H1 (cell line): ENCODE results near the gene NCK2. TPM values are rescaled to one million over a fixed set of nuclear protein-coding genes. Genes with fewer than 3 reads are reported as not detected.

Source experiments
- SAP30 ChIP-seq: fragments of 300-600 bp; sonication (generic); IDR thresholded peaks from 2 replicates; pipeline ENCODE4 v1.7.1; 2012; ENCODE audit warnings: low read length, moderate library complexity, mild to moderate bottlenecking, inconsistent platforms; ENCODE audit not compliant: insufficient read depth, insufficient replicate concordance
- polyA plus RNA-seq, 7 experiments: library from polyadenylated mRNA; depleted of rRNA in 3 of 7; stranded (reverse) in 5 of 7; unstranded in 2 of 7; fragments of >200 nt in 5 of 7; fragments of 200-250 nt in 2 of 7; gene quantifications; 1 replicate in 5 of 7; 2 replicates in 1 of 7; 4 replicates in 1 of 7; pipeline versions ENCODE4 v1.2.1 to v1.2.3, GENCODE V29; 2011 to 2013; ENCODE audit warnings: missing spikeins in 2 of 7, mixed read lengths in 2 of 7
- total RNA-seq: library from RNA; stranded (reverse); fragmentation: NEBNext Ultra II Directional; extraction: Animal tissue kit (Norgen Biotek cat#: 25700); gene quantifications from 2 replicates; pipeline ENCODE4 v1.2.1, GENCODE V29; 2021

Gene NCK2
- total and polyA plus RNA-seq, 2 of the 8 experiments (the other 6 are each of a cell fraction or from before 2014, with no cell fraction given): 30.3 to 65.7 TPM

GRCh38 chr2:105854972-105855371 is 110.3 kb downstream of the NCK2 start (continued):
- TF ChIP-seq SAP30: no peak
